ENCODE measurements around the gene TAT. TPM values are rescaled to one million over a fixed set of nuclear protein-coding genes. Genes with fewer than 3 reads are reported as not detected.
"Not testable (repeated sequence)": the region's sequence is repeated elsewhere in the genome, so short reads cannot be mapped to it uniquely, and the experiment has no call there.

Gene TAT
- not detected for total RNA-seq
- long read RNA-seq = 0 reads

DNA sequence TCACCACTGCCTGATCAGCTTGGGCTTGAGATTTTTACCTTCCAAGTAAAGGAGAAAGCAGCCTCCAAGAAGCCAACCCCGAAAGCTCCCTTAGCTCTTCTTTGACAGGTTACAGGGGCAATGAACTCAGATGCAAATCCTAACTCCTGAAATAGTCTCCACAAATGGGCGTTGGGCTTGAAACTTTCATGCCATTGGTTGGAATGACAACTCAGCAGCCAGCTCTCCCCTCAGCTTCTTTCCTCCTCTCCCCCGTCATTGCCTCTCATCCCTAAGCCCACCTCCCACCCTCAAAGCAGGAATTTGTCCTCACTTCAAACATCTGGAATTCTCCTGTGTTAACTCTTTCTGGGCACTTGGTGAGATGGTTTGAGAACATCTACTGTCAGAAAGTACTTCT, at the start of gene TAT:
TAT (minus strand) TSS at position 122 of the 400 bp plus-strand sequence. CDS start 677 bp downstream, outside the sequence.
- intact Hi-C loops (cut with DNase I) = no loop called here
- ATAC-seq (no peak), DNase-seq (no peak)

DNA sequence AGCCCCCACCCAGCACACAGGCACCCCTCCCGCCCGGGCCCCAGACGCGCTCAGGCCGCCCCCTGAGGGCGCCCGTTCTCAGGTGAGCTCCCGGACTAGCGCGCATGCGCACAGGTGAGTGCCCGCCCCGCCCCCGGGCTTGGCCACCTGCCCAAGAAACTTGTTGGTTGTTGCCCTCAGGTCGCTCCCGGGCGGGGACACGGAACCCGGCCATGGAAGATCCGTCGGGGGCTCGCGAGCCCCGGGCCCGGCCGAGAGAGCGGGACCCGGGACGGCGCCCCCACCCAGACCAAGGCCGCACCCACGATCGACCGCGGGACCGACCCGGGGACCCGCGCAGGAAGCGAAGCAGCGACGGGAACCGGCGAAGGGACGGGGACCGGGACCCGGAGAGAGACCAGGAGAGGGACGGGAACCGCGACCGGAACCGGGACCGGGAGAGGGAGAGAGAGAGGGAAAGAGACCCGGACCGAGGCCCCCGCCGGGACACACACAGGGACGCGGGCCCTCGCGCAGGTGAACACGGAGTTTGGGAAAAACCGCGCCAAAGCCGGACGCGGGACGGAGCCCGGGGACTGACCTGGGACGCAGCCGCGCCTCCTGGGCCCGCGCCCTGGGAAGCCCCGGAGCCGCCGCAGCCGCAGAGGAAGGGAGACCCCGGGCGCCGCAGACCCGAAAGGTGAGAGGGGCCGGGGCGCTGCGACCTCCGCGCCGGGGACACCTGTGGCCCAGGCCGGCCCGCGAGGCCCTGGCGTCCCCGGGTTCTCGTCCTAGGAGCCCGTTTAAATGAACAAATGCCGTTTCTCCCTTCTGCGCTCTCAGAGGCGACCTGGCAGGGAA, 49.3 kb upstream of the TAT start, which contains the start of gene MARVELD3:
MARVELD3 (plus strand) TSS at position 167 of the 840 bp plus-strand sequence; CDS start at position 213, 46 bp downstream.
- ATAC-seq (peak; percentile 38 to 40), DNase-seq (no peak)

GRCh38 chr16:71625113-71625850, 48.4 kb upstream of the TAT start:
- intact Hi-C loops (cut with DNase I) = no loop called here
- DNase-seq = no peak
- ATAC-seq = no peak

More for the DNA sequence above, 49.3 kb upstream of the TAT start, which contains the start of gene MARVELD3:
- intact Hi-C loops (cut with DNase I) = no loop called here

GRCh38 chr16:71623597-71623996, 46.7 kb upstream of the TAT start:
- DNase-seq (no peak), ATAC-seq (no peak)
- intact Hi-C loops (cut with DNase I) = no loop called here

DNA sequence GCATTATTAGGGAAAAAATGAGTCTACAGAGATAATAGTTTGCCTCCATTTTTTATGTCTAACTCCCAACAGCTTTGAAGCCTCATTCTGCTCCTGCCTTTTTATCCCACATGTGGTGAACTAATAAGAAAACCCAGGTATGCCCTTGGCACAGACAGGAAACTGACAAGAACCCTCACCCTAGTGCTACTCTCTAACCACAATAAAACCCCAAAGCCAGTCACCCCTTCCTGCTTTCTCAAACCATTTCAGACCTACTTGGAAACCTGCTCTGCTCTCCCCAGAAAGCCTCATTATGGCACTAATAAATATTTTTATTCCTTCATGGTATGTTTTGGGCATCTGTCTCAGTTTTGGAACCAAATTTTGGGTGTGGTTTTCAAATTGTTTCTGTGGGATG, 45.2 kb upstream of the TAT start:
- ATAC-seq = no peak
- DNase-seq = no peak
- intact Hi-C loops (cut with DNase I) = no loop called here

GRCh38 chr16:71618429-71618828, 41.5 kb upstream of the TAT start:
- ATAC-seq (no peak), DNase-seq (no peak)
- intact Hi-C loops (cut with DNase I) = no loop called here

DNA sequence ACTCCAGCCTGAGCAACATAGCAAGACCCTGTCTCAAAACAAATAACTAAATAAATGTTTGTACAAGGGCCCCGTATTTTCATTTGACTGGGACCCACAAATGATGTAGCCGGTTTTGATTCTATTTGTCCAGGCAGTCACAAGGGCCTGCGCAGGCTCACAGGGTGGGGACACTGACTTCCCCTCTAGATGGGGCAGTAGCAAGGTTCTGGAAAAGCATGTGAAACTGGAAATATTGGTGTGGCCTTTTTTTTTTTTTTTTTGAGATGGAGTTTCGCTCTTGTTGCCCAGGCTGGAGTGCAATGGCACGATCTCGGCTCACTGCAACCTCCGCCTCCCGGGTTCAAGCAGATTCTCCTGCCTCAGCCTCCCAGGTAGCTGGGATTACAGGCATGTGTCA, 38.1 kb upstream of the TAT start:
- not testable (repeated sequence) for DNase-seq, ATAC-seq

GRCh38 chr16:71610936-71611871, 34.3 kb upstream of the TAT start:
- peak; percentile 78 to 91 for ATAC-seq
- intact Hi-C loops (cut with DNase I) = no loop called here
- peak; percentile 72 for DNase-seq

More for the DNA sequence above, 38.1 kb upstream of the TAT start:
- intact Hi-C loops (cut with DNase I) = not testable (repeated sequence)

DNA sequence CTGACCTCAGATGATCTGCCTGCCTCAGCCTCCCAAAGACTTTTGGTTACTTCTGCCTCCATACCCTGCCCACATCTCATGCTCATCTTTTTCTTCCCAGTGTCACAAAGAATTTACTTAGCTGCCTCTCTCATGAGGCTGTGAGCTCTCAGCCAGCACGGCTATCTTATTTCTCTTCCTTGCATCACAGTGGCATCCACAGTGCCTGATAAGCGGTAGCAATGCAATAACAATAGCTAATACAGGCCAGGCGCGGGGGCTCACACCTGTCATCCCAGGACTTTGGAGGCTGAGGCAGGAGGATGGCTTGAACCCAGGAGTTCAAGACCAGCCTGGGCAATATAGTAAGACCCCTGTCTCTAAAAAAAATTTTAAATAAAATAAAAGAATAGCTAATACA, 33.6 kb upstream of the TAT start:
- no peak for ATAC-seq
- no peak for DNase-seq
- intact Hi-C loops (cut with DNase I) = no loop called here

DNA sequence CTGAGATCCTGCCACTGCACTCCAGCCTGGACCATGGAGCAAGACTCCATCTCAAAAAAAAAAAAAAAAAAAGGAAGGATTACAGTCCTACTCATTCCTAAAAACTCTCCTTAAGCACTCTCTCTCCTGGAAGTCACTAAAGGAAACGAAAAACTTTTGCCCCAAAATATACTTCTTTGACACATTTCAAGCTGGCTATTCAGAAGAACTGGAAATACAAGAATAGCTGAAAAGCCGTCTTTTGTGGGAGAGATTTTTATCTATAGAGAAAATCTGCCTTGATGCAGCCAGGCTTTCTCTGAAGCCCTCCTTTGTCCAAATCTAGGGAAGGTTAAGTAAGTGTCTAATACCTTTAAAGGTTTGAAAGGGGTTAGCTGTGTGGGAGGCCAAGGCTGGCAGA, 32.2 kb upstream of the TAT start:
- ATAC-seq = no peak
- DNase-seq = no peak
- intact Hi-C loops (cut with DNase I) = no loop called here

DNA sequence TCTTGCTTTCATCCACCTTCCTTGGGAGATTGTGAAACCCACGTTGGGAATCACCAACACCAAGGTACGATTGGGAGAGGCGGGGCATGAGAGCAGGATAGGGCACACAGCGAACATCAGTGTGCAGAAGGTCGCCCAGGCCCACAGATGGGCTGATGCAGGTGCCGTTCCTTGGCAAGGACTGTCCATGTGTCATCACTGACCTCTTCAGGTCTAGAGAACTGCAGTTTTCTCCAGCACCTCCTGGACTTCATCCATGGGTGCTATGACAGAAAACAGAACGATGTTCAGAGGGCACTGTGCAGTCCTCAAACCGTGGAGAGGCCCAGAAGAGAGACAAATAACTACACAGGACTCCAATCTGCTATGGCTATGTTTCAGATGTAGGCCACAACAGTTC, 23.9 kb upstream of the TAT start:
- intact Hi-C loops (cut with DNase I) = no loop called here
- no peak for DNase-seq
- no peak for ATAC-seq

GRCh38 chr16:71598426-71598825, 21.5 kb upstream of the TAT start:
- DNase-seq; ATAC-seq; intact Hi-C loops (cut with DNase I): not testable (repeated sequence)

- DNase-seq; intact Hi-C loops (cut with DNase I); ATAC-seq: not testable (repeated sequence)
These were observed 18.5 kb upstream of the TAT start for GRCh38 chr16:71595340-71595826.

DNA sequence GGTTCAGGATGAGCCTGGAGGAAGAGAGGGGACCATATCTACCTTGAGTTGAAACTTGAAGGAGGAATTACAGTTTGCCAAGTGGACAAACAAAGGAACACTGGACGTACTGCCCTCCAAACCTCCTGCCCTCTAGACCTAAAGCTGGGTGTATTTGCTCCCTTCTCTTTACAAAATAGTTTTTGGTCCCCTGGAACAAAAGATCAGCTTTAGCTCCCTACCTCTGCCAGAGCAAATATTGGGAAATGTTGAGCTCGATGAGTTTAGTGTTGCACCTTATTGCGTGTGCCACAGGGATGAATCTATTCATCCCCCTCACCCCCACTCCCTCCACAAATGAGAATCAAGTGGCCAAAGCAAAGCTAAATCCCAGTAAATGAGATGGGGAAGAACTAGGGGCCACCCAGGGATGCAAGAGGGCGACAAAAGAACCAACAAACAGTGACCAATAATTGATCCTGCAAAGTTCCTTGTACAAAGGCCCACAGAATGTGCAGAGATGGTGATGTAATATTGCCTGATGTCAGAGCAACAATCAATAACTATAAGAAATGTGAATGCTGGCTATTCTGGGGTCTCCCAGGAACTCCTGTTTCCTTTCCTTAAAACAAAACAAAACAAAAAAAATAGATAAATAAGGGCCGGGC, 17.2 kb upstream of the TAT start:
- ATAC-seq = no peak
- no peak for DNase-seq
- intact Hi-C loops (cut with DNase I) = no loop called here

GRCh38 chr16:71593048-71593999, 16.4 kb upstream of the TAT start:
- ATAC-seq (no peak), DNase-seq (no peak)
- intact Hi-C loops (cut with DNase I) = no loop called here

DNA sequence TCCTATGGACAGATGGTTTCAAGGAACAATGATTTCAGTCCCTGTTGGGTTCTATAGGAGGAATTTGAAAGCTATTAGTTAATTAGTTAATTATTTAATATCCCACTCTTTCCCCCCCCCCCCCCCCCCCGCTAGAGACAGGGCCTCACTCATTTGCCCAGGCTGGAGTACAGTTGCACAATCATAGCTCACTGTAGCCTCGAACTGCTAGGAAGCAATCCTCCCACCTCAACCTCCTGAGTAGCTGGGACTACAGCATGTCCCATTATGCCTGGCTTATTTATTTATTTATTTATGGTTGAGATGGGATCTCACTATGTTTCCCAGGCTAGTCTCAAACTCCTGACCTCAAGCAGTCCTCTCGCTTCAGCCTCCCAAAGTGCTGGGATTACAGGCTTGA, 15.0 kb upstream of the TAT start:
- intact Hi-C loops (cut with DNase I) = no loop called here
- DNase-seq = no peak
- no peak for ATAC-seq

- DNase-seq (no peak), ATAC-seq (no peak)
- intact Hi-C loops (cut with DNase I) = no loop called here
These were observed 13.7 kb upstream of the TAT start for GRCh38 chr16:71590584-71590983.

All from left cardiac atrium (tissue), 4 donors.